H1 (cell line): Measurements from ENCODE around the gene CRADD. TPM values are rescaled to one million over a fixed set of nuclear protein-coding genes. Genes with fewer than 3 reads are reported as not detected.

Experiments used
- ASH2L ChIP-seq: fragments of 200-600, 300-600 bp; sonication (generic); IDR thresholded peaks from one replicate; pipeline ENCODE4 v1.7.1; 2017; ENCODE audit warnings: low read length
- CHD7 ChIP-seq: fragments of 300-600 bp; sonication (generic); IDR thresholded peaks from 2 replicates; pipeline ENCODE4 v1.7.1; 2012; ENCODE audit warnings: low read length, moderate library complexity, mild to moderate bottlenecking, inconsistent platforms; ENCODE audit not compliant: insufficient replicate concordance
- KDM4A ChIP-seq: IDR thresholded peaks from one replicate; pipeline ENCODE4 v1.7.1; 2012; ENCODE audit warnings: low read depth, mild to moderate bottlenecking, moderate library complexity, low read length, inconsistent platforms; ENCODE audit not compliant: severe bottlenecking
- SP2 ChIP-seq: IDR thresholded peaks from 2 replicates; pipeline ENCODE4 v1.6.1; 2012; ENCODE audit warnings: mild to moderate bottlenecking, low read length, inconsistent platforms
- polyA plus RNA-seq, 7 experiments: library from polyadenylated mRNA; depleted of rRNA in 3 of 7; stranded (reverse) in 5 of 7; unstranded in 2 of 7; fragments of >200 nt in 5 of 7; fragments of 200-250 nt in 2 of 7; gene quantifications; 1 replicate in 5 of 7; 2 replicates in 1 of 7; 4 replicates in 1 of 7; pipeline versions ENCODE4 v1.2.1 to v1.2.3, GENCODE V29; 2011 to 2013; ENCODE audit warnings: missing spikeins in 2 of 7, mixed read lengths in 2 of 7
- total RNA-seq: library from RNA; stranded (reverse); fragmentation: NEBNext Ultra II Directional; extraction: Animal tissue kit (Norgen Biotek cat#: 25700); gene quantifications from 2 replicates; pipeline ENCODE4 v1.2.1, GENCODE V29; 2021

CRADD gene
- total and polyA plus RNA-seq, 2 of the 8 experiments (the other 6 are each of a cell fraction or from before 2014, with no cell fraction given): 8.1 to 15.4 TPM

- TF ChIP-seq CHD7: no peak
- TF ChIP-seq KDM4A: no peak
- no peak for TF ChIP-seq SP2
- no peak for TF ChIP-seq ASH2L
These were observed 237.1 kb downstream of the CRADD start (continued) for GRCh38 chr12:93914281-93914680.
